Stimulated activated CD4-positive, alpha-beta T cell treated with anti-CD3 and anti-CD28 coated beads, Interleukin-1b, Interleukin-23, amount 100 ng/mL, for 48 hours (primary cell): ENCODE data around the gene LCT.
A peak's percentile ranks its signal among the peaks of the same experiment; 100 is the strongest.
"Not testable (repeated sequence)": the region's sequence is repeated elsewhere in the genome, so short reads cannot be mapped to it uniquely, and the experiment has no call there.

Experiments used
- DNase-seq: peaks from one replicate; pipeline ENCODE4 v3.0.0-alpha.2; 2020

The LCT gene

DNA sequence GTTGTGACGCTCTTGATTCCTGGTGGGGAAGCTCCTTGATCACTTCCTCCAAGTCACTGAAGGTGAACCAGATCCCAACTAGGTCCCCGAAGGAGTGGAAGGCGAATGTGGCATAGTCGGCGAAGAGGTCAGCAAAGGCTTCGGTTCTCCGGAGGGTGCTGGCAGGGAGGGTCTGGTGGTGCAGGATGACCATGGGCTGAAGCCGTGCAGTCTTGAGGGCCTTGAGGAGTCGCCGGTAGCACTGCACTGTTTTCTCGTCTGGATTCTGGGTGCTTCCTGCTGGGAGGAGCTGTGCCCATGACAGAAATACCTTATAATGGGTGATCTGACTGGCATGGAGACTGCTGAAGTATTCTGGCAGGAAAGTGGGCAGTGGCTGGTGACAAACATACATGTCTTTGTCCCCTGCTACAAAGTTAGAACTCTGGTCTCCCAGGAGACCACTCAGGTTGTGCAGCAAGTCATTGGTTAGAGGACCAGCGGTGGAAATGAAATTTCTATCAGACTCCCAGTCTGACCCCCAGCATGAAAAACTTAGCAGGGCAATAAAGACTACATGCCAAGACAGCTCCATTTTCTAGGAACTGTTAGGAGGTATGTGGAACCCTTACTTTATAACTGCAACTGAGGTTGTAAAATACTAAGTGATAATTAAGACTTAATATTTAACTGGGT, at the start of gene LCT:
LCT (minus strand) TSS at position 589 of the 675 bp plus-strand sequence; CDS start at position 574, 15 bp downstream.
- DNase-seq: no peak

- no peak for DNase-seq
These were observed 48.7 kb upstream of the LCT start for GRCh38 chr2:135885709-135886108.

GRCh38 chr2:135882415-135882814, 45.4 kb upstream of the LCT start:
- no peak for DNase-seq

GRCh38 chr2:135876770-135877169, 39.8 kb upstream of the LCT start:
- DNase-seq: not testable (repeated sequence)

GRCh38 chr2:135876066-135876711, 39.2 kb upstream of the LCT start, which contains the start of gene MCM6:
MCM6 (minus strand) TSS chr2:135876443; CDS start chr2:135876365, 78 bp downstream.
- peak; percentile 99 for DNase-seq

DNA sequence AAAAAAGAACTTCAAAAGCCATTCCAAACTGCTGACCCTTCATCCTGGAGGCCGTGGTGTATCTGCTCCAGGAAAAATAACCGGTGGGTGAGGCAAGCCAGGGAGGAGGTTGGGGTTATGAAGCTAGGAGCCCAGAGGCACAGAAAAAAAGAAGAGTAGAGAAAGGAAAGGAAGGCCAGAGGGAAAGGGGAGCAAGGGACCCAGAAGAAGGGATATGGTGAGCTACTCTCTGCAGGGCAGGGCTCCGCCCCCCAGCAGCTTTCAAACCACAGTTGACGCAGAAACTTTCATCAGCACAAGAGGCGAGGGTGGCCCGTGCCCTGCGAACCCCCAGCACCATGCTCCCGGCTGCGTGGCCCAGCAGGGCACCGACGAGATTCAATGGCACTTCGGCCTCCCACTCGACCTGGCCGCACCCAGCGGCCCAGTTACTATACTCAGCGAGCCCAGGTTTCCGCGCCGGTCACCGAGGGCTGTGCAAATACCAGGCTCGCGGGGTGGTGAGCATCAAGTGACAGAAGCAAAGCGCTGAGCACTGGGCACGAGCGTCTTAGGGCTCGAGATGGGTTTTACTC, 38.6 kb upstream of the LCT start:
- DNase-seq: peak; percentile 85

DNA sequence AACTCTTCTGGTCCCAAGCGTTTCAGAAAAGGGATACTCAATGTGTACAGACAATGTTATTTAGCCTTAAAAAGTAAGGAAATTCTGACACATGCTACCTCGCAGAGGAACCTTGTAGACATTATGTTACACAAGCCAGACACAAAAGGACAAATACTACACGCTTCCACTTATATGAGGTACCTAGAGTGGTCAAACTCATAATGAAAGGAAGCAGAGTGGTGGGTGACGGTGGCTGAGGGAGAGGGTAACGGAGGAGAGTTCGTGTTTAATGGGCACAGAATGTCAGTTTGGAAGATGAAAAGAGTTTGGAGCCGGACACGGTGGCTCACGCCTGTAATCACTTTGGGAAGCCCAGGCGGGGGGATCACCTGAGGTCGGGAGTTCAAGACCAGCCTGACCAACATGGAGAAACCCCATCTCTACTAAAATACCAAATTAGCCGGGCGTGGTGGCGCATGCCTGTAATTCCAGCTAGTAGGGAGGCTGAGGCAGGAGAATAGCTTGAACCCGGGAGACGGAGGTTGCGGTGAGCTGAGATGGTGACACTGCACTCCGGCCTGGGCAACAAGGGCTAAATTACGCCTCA, 37.9 kb upstream of the LCT start:
- peak; percentile 16 for DNase-seq

DNA sequence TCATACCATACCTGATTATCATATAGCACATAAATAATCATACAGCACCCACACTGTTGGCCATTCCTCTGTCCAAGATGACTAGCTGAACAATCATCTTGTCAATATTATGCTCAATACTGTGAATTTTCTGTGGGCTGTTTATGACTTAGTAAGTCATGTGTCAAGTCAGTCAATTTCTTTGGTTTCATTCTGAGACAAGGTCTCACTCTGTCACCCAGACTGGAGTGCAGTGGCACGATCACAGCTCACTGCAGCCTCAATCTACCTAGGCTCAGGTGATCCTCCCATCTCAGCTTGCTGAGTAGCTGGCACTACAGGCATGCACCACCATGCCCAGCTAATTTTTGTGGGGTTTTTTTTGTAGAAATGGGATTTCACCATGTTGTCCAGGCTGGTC, 33.6 kb upstream of the LCT start:
- peak; percentile 34 for DNase-seq

GRCh38 chr2:135863233-135863632, 26.2 kb upstream of the LCT start:
- no peak for DNase-seq

DNA sequence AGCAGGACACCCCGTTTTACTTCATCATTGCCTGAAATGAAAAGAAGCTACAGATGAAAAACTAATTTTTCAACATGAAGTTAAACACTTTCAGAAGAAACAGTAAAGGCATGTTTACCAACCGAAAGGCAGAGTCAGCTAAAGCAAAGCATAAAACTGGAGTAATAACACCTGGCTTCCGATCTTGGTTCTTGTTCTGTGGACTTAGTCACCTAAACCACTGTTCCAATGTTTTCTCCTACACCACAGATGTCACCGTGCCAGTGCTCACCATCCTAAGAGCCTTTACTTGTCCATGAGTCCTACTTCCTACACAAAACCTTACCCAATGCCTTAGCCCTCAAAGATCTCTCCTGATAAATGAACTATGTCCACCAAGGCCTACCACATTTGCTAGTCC, 25.7 kb upstream of the LCT start:
- no peak for DNase-seq

DNA sequence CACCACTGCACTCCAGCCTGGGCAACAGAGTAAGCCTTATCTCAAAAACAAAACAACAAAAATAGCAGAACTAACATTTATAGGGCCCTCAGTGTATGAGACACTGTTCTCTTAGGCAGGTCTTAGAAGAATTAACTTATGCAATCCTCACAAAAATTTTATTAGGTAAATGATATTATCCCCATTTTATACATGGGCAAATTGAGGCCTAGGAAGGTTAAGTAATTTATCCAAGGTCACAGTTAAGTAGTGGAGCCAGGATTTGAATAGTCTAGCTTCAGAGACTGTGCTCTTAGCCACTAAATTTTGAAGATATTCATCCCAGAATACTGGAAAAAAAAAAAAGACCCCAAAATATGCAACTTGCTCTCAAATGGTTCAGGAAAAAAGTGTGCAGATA, 16.4 kb upstream of the LCT start:
- DNase-seq: no peak

DNA sequence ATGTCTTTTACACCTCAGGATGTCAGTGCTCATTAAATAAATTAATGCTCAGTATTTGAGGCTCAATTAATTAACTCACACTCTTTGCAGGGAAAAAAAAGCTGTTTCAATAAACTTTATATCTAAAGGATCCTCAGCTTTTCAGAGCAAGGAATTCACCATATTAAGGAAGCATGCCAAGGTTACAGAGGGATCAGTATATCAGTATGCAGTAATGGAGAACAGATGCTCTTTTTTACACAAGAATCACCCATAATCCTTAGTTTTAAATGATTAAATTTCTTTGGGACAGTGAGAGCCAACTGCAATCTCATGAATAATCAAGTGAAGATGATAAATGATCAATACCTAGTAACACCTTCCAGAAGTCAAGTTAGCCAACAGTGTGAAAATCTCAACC, 14.9 kb upstream of the LCT start:
- DNase-seq: no peak

GRCh38 chr2:135850892-135851668, 14.1 kb upstream of the LCT start:
- DNase-seq: no peak

DNA sequence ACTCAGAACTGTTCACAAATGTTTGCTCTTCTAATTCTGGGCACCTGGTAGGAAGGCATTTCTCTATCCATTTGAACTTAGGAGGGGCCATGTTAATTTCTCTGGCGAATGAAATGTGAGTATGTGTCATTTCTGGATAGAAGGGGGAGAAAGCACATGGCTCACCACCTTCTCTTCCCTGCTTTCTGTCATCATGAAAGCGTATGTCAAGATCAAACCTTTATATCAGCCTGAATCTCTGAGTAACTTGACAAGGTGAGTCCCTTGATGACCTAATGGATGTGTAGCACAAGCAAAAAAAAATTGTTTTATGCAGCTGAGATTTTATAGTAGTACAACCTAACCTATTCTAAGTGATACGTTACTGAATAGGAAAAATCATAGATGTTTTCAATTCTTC, 12.1 kb upstream of the LCT start:
- no peak for DNase-seq

DNA sequence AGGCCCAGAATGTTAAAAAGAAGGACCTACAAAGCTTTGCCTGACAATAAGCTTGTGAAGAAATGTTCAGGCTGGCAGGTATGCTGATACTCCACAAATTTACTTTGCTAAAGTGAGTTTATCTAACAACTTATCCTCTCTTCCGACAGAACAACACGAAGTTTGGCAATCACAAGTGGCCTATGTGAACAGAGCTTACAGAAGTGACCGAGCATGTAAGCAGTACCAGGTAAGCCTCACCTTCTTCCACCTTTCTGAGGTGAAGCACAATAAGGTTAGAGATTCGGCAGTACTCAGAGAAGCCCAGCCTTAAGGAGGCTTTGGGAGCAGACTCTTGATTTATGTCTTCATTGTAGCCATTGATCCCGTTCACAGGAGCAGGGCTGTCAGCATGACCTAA, 9.0 kb upstream of the LCT start:
- DNase-seq: no peak

- DNase-seq: no peak
These were observed 8.3 kb upstream of the LCT start for GRCh38 chr2:135845257-135845656.

DNA sequence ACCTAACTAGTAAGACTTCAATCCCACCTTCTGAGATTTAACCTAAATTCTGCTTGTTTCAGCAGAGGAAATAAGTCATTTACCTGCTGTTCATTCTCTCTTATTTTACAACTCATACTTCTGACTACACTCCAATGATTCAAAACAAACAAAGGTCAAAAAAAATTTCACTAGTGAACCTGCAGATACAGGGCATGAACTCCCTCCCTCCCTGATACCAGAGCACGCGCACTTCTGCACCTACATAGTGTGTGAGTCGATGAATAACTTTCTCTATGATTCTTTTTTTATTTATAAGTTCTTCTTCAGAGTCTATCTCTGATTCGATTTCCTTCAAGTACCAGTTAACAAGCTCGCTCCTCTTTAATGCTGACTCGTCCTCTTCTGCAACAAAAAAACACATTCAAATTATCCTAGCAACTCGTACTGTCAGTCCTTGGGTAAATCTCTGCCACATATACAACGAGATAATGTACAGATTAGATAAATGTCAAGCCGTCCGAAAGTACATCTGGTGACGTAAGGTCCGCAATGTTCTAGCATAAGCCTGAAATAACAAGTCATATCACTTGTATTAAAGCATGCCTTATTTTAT, 7.4 kb upstream of the LCT start:
- no peak for DNase-seq

DNA sequence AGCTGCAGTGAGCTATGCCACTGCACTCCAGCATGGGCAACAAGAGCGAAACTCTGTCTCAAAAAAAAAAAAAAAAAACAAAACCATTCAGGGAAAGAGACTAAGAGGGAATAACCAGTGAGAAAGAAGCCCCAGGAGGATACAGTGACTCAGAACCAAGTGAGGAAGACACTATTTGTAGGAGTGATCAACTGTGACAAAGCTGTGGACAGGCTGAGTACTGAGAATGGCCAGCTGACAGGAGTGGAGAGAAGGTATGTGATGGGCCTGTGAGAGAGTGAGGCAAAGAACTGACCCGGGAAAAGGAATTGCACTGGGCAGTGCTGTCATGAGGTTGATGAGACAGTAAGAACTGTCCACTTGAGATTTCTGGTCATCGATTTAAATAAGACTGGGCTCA, 6.7 kb upstream of the LCT start:
- no peak for DNase-seq

DNA sequence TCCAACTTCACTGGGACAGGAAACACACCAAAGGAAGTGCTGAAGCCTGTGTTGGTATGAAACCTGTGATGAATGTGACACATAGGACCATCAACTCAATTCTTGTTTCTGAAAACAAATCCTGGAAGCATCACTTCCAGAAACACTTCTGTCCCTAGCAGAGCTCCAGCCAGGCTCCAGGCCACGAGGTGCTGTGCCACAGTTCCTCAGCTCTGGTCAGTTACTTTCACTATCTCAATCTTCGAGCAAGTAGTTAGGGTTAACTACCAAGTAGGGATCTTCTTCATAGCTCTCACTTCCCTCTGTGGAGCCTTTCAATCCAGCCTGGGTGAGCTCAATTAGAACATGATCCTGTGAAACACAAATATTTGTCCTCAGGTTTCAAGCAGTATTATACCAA, 3.6 kb upstream of the LCT start:
- no peak for DNase-seq

DNA sequence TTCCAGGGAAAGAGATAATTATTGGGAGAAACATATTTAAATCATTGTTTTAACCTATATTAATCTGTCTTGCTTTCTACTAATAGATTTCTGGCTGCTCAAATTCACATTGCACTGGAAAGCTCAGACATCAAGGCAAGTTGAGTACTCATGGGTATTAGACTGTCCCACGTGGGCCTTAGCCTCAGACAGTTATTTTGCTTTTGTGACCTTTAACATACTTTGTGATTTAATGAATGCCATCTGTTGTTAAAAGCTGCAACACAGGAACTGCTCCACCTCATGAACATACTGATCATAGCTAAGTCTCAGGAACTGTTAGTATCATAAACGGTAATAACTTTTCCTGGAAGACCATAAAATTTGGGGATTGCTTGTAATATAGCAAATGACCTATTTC, 2.7 kb upstream of the LCT start:
- no peak for DNase-seq

DNA sequence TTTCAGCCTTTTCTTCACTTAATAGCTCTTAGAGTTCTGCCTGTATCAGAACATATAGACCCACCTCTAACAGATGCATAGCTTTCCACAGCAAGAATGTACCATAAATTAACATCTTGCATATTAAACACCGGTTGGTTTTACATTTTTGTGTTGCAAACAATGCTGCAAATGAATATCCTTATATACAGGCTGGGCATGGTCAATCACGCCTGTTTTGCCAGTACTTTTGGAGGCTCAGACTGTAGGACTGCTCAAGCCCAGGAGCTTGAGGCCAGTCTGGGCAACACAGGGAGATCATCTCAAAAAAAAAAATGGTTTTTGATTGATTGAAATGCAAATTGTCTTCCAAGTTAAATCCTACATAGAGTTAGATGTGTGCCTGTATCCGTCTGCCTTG, 1.5 kb upstream of the LCT start:
- no peak for DNase-seq

GRCh38 chr2:135832891-135833290, 4.1 kb downstream of the LCT start:
- no peak for DNase-seq
